ENCODE data around the gene KLB.

- TF ChIP-seq CTCF (IDR thresholded peaks at IDR 0.05; ENCODE audit: low read length) = no peak
- TF ChIP-seq EZH2 (optimal IDR thresholded peaks at IDR 0.05; ENCODE audit: low read depth, low read length) = no peak
Measured at GRCh38 chr4:39367166-39367565, 39.6 kb upstream of the KLB start.
